Calu3 (cell line): ENCODE data around the gene MTFMT. TPM values are rescaled to one million over a fixed set of nuclear protein-coding genes. Genes with fewer than 3 reads are reported as not detected.

Experiments
- Bru-seq: library from RNA; stranded (reverse); fragments of 400-500 nt; gene quantifications from one replicate; lab custom pipeline; 2021; lab: Mats Ljungman, UMichigan
- BruChase-seq, 2 experiments: library from RNA; stranded (reverse); fragments of 400-500 nt; gene quantifications; one replicate each; lab custom pipeline; 2021; lab: Mats Ljungman, UMichigan
- BruUV-seq: library from RNA; stranded (reverse); fragments of 400-500 nt; replicated peaks from 2 replicates; lab custom pipeline; 2021; lab: Mats Ljungman, UMichigan
- CTCF ChIA-PET: fragments of 300-600 bp; sonication (Branson Sonifier 250); formaldehyde crosslinking; loops from one replicate; lab custom pipeline; 2022; ENCODE audit warnings: antibody characterized with exemption; lab: Charles Lee
- DNase-seq: peaks from one replicate; pipeline ENCODE4 v3.0.0; 2022
- H3K27ac Mint-ChIP-seq: one replicate; pipeline ENCODE4 v1.8.0; 2022; ENCODE audit warnings: mixed read lengths; ENCODE audit not compliant: unreplicated experiment
- H3K27me3 Mint-ChIP-seq: one replicate; pipeline ENCODE4 v1.8.0; 2022; ENCODE audit warnings: mixed read lengths; ENCODE audit not compliant: unreplicated experiment
- H3K36me3 Mint-ChIP-seq: one replicate; pipeline ENCODE4 v1.8.0; 2022; ENCODE audit warnings: mild to moderate bottlenecking, moderate library complexity, mixed read lengths; ENCODE audit not compliant: insufficient read depth, unreplicated experiment
- H3K4me1 Mint-ChIP-seq: one replicate; pipeline ENCODE4 v1.8.0; 2022; ENCODE audit warnings: mild to moderate bottlenecking, low read depth, mixed read lengths; ENCODE audit not compliant: unreplicated experiment
- H3K4me3 Mint-ChIP-seq: one replicate; pipeline ENCODE4 v1.8.0; 2022; ENCODE audit warnings: mild to moderate bottlenecking, low read depth, moderate library complexity, mixed read lengths; ENCODE audit not compliant: unreplicated experiment
- H3K9me3 Mint-ChIP-seq: one replicate; pipeline ENCODE4 v1.8.0; 2022; ENCODE audit warnings: low read depth, mixed read lengths; ENCODE audit not compliant: unreplicated experiment
- CTCF ChIP-seq: fragments of 200-600 bp; IDR thresholded peaks from one replicate; pipeline ENCODE4 v1.8.0; 2022; ENCODE audit warnings: antibody characterized with exemption; ENCODE audit not compliant: unreplicated experiment
- intact Hi-C: fragments of 100-400 bp; cut with micrococcal nuclease; formaldehyde crosslinking; loops from one replicate; pipeline ENCODE4 v1.10.0; 2022; ENCODE audit not compliant: unreplicated experiment
- long read RNA-seq: library from polyadenylated mRNA; stranded (forward); transcript quantifications from one replicate; pipeline ENCODE4 v2.0.0, GENCODE V29; 2022
- total RNA-seq: library from RNA; stranded (reverse); gene quantifications from 2 replicates; pipeline ENCODE4 v1.2.3, GENCODE V29; 2022

MTFMT gene
- 18.9 and 27.6 TPM in 2 replicates for total RNA-seq
- percentile 75 among the genes with signal in this experiment for Bru-seq, nascent RNA
- BruChase-seq, experiment 1, labeled RNA remaining after a 6-hour chase = percentile 67 among the genes with signal in this experiment
- percentile 71 among the genes with signal in this experiment for BruChase-seq, experiment 2, labeled RNA remaining after a 2-hour chase
- long read RNA-seq, transcript MTFMT-201 (9 exons, 2,734 nt) = major isoform, 25 of 34 reads
- long read RNA-seq, partial matches to known transcripts = 1 of 34 reads
- long read RNA-seq, other reads (novel, unspliced or antisense) = 8 of 34 reads

- H3K27me3 Mint-ChIP-seq = peaks cover 13% of the 10 kb centered on the region
- TF ChIP-seq CTCF = no peak
- H3K4me3 Mint-ChIP-seq = peak within 1 kb of the TSS; percentile 79
- H3K27ac Mint-ChIP-seq = peak within 1 kb of the TSS; percentile 57
- no TSS peak for BruUV-seq
- CTCF ChIA-PET = no interaction called here
- intact Hi-C loops = no loop called here
- no peaks in the 10 kb centered on the region for H3K9me3 Mint-ChIP-seq
- peak; percentile 96 for DNase-seq
- H3K4me1 Mint-ChIP-seq = peaks cover 19% of the 10 kb centered on the region
- peaks cover 25% of the 10 kb centered on the region for H3K36me3 Mint-ChIP-seq
Measured at GRCh38 chr15:65028921-65029735, at the start of gene MTFMT. TSS of gene MTFMT (minus strand) at chr15:65029639. CDS start at chr15:65029613, 26 bp downstream.

GRCh38 chr15:65077981-65078352 lies 48.5 kb upstream of the MTFMT start:
- Mint-ChIP-seq H3K36me3 (no peaks in the 10 kb centered on the region), H3K4me3 (no peak overlapping the region), H3K27me3 (peaks cover 29% of the 10 kb centered on the region), H3K4me1 (peaks cover 11% of the 10 kb centered on the region), H3K27ac (no peak overlapping the region), H3K9me3 (no peaks in the 10 kb centered on the region)
- no TSS peak for BruUV-seq
- CTCF ChIA-PET = interaction anchor here (0.6 to 2.2 kb wide), 5 partner anchors 9 to 44 kb away, joined by 3 to 10 read pairs (median 5); no protein-coding TSS in a partner anchor
- intact Hi-C loops = loop anchor here (2.0 kb wide), 2 partner anchors 23 to 45 kb away; no protein-coding TSS in a partner anchor
- peak; percentile 84 for DNase-seq
- peak; percentile 73 for TF ChIP-seq CTCF

- no peak for TF ChIP-seq CTCF
- Mint-ChIP-seq H3K4me1 (peaks cover 6% of the 10 kb centered on the region), H3K27ac (no peak overlapping the region), H3K4me3 (no peak overlapping the region), H3K9me3 (no peaks in the 10 kb centered on the region), H3K36me3 (no peaks in the 10 kb centered on the region), H3K27me3 (peaks cover 23% of the 10 kb centered on the region)
- no TSS peak for BruUV-seq
- CTCF ChIA-PET = interaction anchor here (2.2 kb wide), 1 partner anchor 43 kb away, joined by 6 read pairs; no protein-coding TSS in a partner anchor
- DNase-seq = no peak
- intact Hi-C loops = no loop called here
Measured at GRCh38 chr15:65077291-65077980, 48.0 kb upstream of the MTFMT start.
